H1 (cell line): ENCODE results near the gene COQ7. TPM values are rescaled to one million over a fixed set of nuclear protein-coding genes. Genes with fewer than 3 reads are reported as not detected.

Experiments used
- CBX8 ChIP-seq: fragments of 300-800, 300-1000 bp; sonication (generic); IDR thresholded peaks from 2 replicates; pipeline ENCODE4 v1.7.1; 2016; ENCODE audit warnings: low read depth, low read length, borderline replicate concordance
- CHD7 ChIP-seq: fragments of 300-600 bp; sonication (generic); IDR thresholded peaks from 2 replicates; pipeline ENCODE4 v1.7.1; 2012; ENCODE audit warnings: low read length, moderate library complexity, mild to moderate bottlenecking, inconsistent platforms; ENCODE audit not compliant: insufficient replicate concordance
- JUN ChIP-seq: IDR thresholded peaks from 2 replicates; pipeline ENCODE4 v1.6.1; 2011; ENCODE audit warnings: low read depth, mild to moderate bottlenecking, improper control_type of control experiment, low read length
- SRF ChIP-seq: IDR thresholded peaks from 2 replicates; pipeline ENCODE4 v1.6.1; 2011; ENCODE audit warnings: mild to moderate bottlenecking, low read depth, low read length, moderate library complexity
- polyA plus RNA-seq, 7 experiments: library from polyadenylated mRNA; depleted of rRNA in 3 of 7; stranded (reverse) in 5 of 7; unstranded in 2 of 7; fragments of >200 nt in 5 of 7; fragments of 200-250 nt in 2 of 7; gene quantifications; 1 replicate in 5 of 7; 2 replicates in 1 of 7; 4 replicates in 1 of 7; pipeline versions ENCODE4 v1.2.1 to v1.2.3, GENCODE V29; 2011 to 2013; ENCODE audit warnings: missing spikeins in 2 of 7, mixed read lengths in 2 of 7
- total RNA-seq: library from RNA; stranded (reverse); fragmentation: NEBNext Ultra II Directional; extraction: Animal tissue kit (Norgen Biotek cat#: 25700); gene quantifications from 2 replicates; pipeline ENCODE4 v1.2.1, GENCODE V29; 2021
- TF ChIP-seq, protein P1 (sequence below): IDR thresholded peaks from 2 replicates; pipeline ENCODE4 v1.6.1; 2011; ENCODE audit warnings: low read length, improper control_type of control experiment

COQ7 gene
- total and polyA plus RNA-seq, 2 of the 8 experiments (the other 6 are each of a cell fraction or from before 2014, with no cell fraction given) = 7.1 to 15.2 TPM

DNA sequence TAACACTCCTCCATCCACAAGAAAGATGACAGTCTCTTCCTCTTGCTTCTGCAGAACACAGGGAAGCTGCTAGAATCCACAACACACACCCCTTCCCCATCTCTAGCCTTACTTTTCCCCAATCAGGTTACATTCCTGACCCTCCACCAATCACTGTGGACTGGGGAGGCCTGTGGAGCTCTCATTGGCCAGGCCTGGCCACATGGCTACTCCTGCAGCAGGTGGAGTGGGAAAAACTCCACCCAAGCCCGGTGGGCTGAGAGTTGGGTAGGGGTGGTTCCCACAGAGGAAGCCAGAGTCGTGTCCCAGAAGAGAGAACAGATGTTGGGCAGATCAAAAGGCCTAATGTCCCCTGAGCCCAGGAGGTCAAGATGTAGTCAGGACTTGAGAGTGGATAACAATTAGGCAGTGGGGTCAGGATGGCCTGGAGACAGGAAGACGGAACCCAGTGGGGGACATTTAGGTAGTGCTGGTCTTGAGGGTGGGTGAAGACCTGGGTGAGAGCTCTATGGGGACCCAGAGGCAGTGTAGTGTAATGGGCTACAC lies 22.1 kb downstream of the COQ7 start (continued):
- TF ChIP-seq CHD7 = no peak
- no peak for TF ChIP-seq JUN
- TF ChIP-seq SRF = no peak
- no peak for TF ChIP-seq CBX8
- TF ChIP-seq, protein P1, sequence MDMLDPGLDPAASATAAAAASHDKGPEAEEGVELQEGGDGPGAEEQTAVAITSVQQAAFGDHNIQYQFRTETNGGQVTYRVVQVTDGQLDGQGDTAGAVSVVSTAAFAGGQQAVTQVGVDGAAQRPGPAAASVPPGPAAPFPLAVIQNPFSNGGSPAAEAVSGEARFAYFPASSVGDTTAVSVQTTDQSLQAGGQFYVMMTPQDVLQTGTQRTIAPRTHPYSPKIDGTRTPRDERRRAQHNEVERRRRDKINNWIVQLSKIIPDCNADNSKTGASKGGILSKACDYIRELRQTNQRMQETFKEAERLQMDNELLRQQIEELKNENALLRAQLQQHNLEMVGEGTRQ = no peak
